HepG2 (cell line): ENCODE measurements around the gene ZNF821. TPM values are rescaled to one million over a fixed set of nuclear protein-coding genes. Genes with fewer than 3 reads are reported as not detected.

Source experiments
- FOXP1 ChIP-seq, 2 experiments: fragments of 450-650 bp in 1 of 2; IDR thresholded peaks; 2 replicates each; pipeline ENCODE4 v1.6.1; 2017 to 2018; ENCODE audit warnings: antibody characterized with exemption in 1 of 2
- SYNCRIP ChIP-seq: fragments of 200-400 bp; formaldehyde crosslinking; IDR thresholded peaks from 2 replicates; pipeline ENCODE4 v1.6.1; 2018; ENCODE audit warnings: mild to moderate bottlenecking, low read depth, low read length; ENCODE audit not compliant: insufficient read depth
- YEATS4 ChIP-seq: sonication (generic); formaldehyde crosslinking; IDR thresholded peaks from 2 replicates; pipeline ENCODE4 v1.4.0; 2020; ENCODE audit warnings: missing genetic modification reagents, borderline replicate concordance
- ZNF33B ChIP-seq: sonication (generic); formaldehyde crosslinking; IDR thresholded peaks from 2 replicates; pipeline ENCODE4 v1.5.1; 2020; ENCODE audit warnings: mild to moderate bottlenecking, missing genetic modification reagents
- ZNF615 ChIP-seq: sonication (generic); formaldehyde crosslinking; IDR thresholded peaks from 2 replicates; pipeline ENCODE4 v1.5.0; 2020; ENCODE audit warnings: mild to moderate bottlenecking, missing genetic modification reagents, borderline replicate concordance
- ZNF652 ChIP-seq: IDR thresholded peaks from 2 replicates; pipeline ENCODE4 v1.6.1; 2016; ENCODE audit warnings: low read depth, borderline replicate concordance
- ZNF75D ChIP-seq: sonication (generic); formaldehyde crosslinking; IDR thresholded peaks from 2 replicates; pipeline ENCODE4 v1.8.1; 2023; ENCODE audit warnings: missing genetic modification reagents, mild to moderate bottlenecking, borderline replicate concordance
- ZNF773 ChIP-seq: sonication (generic); formaldehyde crosslinking; IDR thresholded peaks from 2 replicates; pipeline ENCODE4 v1.4.0; 2020; ENCODE audit warnings: missing genetic modification reagents, borderline replicate concordance
- polyA plus RNA-seq, 8 experiments: library from polyadenylated mRNA; depleted of rRNA in 3 of 8; stranded (reverse) in 7 of 8; unstranded in 1 of 8; fragments of >200 nt; fragmentation: Illumina TruSeq in 4 of 8; extraction: Trizol in 4 of 8; gene quantifications; 2 replicates each; pipeline versions ENCODE4 v1.2.1 to v1.2.3, GENCODE V29; 2011 to 2016; ENCODE audit warnings: low read depth in 4 of 8, missing spikeins in 1 of 8, mixed read lengths in 1 of 8; ENCODE audit not compliant: insufficient read depth in 1 of 8
- total RNA-seq, 5 experiments: library from RNA; depleted of rRNA; stranded (reverse); fragments of >200 nt; fragmentation: Illumina TruSeq; extraction: Trizol; gene quantifications; 2 replicates each; pipeline ENCODE4 v1.2.3, GENCODE V29; 2016; ENCODE audit warnings: low read depth in 1 of 5
- TF ChIP-seq, protein P1 (sequence below): sonication (generic); formaldehyde crosslinking; IDR thresholded peaks from 2 replicates; pipeline ENCODE4 v1.5.0; 2020; ENCODE audit warnings: missing genetic modification reagents, mild to moderate bottlenecking, borderline replicate concordance
- TF ChIP-seq, protein P2 (sequence below), 2 experiments: IDR thresholded peaks; 2 replicates each; pipeline ENCODE4 v1.6.1; 2011 to 2012; ENCODE audit warnings: low read length in 2 of 2, borderline replicate concordance in 1 of 2, low read depth in 1 of 2, mild to moderate bottlenecking in 1 of 2, moderate library complexity in 1 of 2
- TF ChIP-seq, protein P3 (sequence below), 2 experiments: sonication (generic) in 1 of 2; formaldehyde crosslinking in 1 of 2; IDR thresholded peaks; 2 replicates each; pipeline versions ENCODE4 v1.4.0 to v1.6.1; 2018 to 2020; ENCODE audit warnings: missing genetic modification reagents in 2 of 2, borderline replicate concordance in 1 of 2, low read depth in 1 of 2, mild to moderate bottlenecking in 1 of 2, missing biosample characterization in 1 of 2
- TF ChIP-seq, protein P4 (sequence below): sonication (generic); formaldehyde crosslinking; IDR thresholded peaks from 2 replicates; pipeline ENCODE4 v1.5.1; 2020; ENCODE audit warnings: mild to moderate bottlenecking, missing genetic modification reagents, moderate library complexity
- TF ChIP-seq, protein P5 (sequence below): sonication (generic); formaldehyde crosslinking; IDR thresholded peaks from 2 replicates; pipeline ENCODE4 v1.5.0; 2020; ENCODE audit warnings: mild to moderate bottlenecking, missing genetic modification reagents
- TF ChIP-seq, protein P6 (sequence below): sonication (generic); formaldehyde crosslinking; IDR thresholded peaks from 2 replicates; pipeline ENCODE4 v1.9.0; 2021; ENCODE audit warnings: missing genetic modification reagents, borderline replicate concordance

ZNF821 gene
- total and polyA plus RNA-seq, 2 of the 13 experiments (the other 11 are each of a cell fraction or from before 2014, with no cell fraction given): 7.0 to 9.1 TPM

DNA sequence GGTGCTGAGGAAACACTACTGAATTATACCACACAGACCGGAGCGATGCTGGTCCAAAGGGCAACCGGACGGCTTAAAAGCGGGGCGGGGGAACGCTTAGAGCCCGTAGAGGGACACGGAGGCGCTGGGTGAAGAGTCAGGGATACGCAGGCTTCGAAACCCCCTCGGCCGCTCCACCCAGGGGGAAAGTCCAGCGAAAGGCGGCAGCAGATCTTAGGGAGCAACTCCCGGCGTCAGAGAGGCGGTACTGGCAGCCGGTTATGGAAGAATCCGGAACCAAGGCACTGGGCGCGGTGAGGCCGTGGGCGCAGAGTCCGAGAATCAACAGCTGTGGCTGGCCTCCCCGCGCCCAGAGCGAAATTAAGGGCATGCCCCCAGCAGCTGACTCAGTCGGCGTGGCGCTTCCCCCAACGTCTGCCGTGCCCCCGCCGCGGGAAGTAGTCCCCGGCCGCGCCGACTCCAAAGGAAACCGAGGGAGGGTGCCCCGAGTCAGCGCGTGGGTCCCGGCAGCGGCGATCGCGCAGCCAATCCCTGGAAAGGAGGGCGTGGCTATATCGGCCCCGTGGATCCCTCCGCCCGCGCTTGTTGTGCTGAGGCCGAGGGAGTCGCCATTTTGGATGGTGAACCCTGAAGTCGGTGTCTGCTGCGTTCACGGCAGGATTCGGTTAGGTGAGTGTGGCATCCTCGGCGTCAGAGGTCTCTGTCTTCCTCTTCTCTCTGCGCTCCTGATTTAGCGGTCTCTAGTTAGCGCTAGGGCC is 11.1 kb upstream of the ZNF821 start, which contains the start of gene IST1 (continued):
- TF ChIP-seq, protein P1, sequence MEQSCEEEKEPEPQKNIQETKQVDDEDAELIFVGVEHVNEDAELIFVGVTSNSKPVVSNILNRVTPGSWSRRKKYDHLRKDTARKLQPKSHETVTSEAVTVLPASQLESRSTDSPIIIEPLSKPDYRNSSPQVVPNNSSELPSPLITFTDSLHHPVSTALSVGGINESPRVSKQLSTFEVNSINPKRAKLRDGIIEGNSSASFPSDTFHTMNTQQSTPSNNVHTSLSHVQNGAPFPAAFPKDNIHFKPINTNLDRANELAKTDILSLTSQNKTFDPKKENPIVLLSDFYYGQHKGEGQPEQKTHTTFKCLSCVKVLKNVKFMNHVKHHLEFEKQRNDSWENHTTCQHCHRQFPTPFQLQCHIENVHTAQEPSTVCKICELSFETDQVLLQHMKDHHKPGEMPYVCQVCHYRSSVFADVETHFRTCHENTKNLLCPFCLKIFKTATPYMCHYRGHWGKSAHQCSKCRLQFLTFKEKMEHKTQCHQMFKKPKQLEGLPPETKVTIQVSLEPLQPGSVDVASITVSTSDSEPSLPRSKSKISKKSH: peak; percentile 74; the same call in 1 of the 2 replicates
- TF ChIP-seq, protein P2, sequence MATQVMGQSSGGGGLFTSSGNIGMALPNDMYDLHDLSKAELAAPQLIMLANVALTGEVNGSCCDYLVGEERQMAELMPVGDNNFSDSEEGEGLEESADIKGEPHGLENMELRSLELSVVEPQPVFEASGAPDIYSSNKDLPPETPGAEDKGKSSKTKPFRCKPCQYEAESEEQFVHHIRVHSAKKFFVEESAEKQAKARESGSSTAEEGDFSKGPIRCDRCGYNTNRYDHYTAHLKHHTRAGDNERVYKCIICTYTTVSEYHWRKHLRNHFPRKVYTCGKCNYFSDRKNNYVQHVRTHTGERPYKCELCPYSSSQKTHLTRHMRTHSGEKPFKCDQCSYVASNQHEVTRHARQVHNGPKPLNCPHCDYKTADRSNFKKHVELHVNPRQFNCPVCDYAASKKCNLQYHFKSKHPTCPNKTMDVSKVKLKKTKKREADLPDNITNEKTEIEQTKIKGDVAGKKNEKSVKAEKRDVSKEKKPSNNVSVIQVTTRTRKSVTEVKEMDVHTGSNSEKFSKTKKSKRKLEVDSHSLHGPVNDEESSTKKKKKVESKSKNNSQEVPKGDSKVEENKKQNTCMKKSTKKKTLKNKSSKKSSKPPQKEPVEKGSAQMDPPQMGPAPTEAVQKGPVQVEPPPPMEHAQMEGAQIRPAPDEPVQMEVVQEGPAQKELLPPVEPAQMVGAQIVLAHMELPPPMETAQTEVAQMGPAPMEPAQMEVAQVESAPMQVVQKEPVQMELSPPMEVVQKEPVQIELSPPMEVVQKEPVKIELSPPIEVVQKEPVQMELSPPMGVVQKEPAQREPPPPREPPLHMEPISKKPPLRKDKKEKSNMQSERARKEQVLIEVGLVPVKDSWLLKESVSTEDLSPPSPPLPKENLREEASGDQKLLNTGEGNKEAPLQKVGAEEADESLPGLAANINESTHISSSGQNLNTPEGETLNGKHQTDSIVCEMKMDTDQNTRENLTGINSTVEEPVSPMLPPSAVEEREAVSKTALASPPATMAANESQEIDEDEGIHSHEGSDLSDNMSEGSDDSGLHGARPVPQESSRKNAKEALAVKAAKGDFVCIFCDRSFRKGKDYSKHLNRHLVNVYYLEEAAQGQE (IDR thresholded peaks at IDR 0.05; ENCODE audit: borderline replicate concordance in 1 of 2, low read depth in 1 of 2, low read length in 2 of 2): peak in 1 of 2 experiments; percentile 73; a peak in 1 of 4 replicates
- TF ChIP-seq ZNF33B (CRISPR knock-in tag): peak; percentile 50; the same call in 1 of the 2 replicates
- TF ChIP-seq ZNF75D (CRISPR knock-in tag): 0 out of 2 replicates have a peak, but pooled peaks have one; percentile 56
- TF ChIP-seq, protein P3, sequence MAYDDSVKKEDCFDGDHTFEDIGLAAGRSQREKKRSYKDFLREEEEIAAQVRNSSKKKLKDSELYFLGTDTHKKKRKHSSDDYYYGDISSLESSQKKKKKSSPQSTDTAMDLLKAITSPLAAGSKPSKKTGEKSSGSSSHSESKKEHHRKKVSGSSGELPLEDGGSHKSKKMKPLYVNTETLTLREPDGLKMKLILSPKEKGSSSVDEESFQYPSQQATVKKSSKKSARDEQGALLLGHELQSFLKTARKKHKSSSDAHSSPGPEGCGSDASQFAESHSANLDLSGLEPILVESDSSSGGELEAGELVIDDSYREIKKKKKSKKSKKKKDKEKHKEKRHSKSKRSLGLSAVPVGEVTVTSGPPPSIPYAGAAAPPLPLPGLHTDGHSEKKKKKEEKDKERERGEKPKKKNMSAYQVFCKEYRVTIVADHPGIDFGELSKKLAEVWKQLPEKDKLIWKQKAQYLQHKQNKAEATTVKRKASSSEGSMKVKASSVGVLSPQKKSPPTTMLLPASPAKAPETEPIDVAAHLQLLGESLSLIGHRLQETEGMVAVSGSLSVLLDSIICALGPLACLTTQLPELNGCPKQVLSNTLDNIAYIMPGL (CRISPR knock-in tag; IDR thresholded peaks at IDR 0.05; ENCODE audit: borderline replicate concordance in 1 of 2, low read depth in 1 of 2): peak; percentile 96 to 97
- no peak for TF ChIP-seq SYNCRIP
- TF ChIP-seq, protein P4, sequence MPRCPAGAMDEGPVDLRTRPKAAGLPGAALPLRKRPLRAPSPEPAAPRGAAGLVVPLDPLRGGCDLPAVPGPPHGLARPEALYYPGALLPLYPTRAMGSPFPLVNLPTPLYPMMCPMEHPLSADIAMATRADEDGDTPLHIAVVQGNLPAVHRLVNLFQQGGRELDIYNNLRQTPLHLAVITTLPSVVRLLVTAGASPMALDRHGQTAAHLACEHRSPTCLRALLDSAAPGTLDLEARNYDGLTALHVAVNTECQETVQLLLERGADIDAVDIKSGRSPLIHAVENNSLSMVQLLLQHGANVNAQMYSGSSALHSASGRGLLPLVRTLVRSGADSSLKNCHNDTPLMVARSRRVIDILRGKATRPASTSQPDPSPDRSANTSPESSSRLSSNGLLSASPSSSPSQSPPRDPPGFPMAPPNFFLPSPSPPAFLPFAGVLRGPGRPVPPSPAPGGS (CRISPR knock-in tag): peak; percentile 90
- TF ChIP-seq ZNF773 (CRISPR knock-in tag): peak; percentile 94; the same call in 1 of the 2 replicates
- TF ChIP-seq, protein P5, sequence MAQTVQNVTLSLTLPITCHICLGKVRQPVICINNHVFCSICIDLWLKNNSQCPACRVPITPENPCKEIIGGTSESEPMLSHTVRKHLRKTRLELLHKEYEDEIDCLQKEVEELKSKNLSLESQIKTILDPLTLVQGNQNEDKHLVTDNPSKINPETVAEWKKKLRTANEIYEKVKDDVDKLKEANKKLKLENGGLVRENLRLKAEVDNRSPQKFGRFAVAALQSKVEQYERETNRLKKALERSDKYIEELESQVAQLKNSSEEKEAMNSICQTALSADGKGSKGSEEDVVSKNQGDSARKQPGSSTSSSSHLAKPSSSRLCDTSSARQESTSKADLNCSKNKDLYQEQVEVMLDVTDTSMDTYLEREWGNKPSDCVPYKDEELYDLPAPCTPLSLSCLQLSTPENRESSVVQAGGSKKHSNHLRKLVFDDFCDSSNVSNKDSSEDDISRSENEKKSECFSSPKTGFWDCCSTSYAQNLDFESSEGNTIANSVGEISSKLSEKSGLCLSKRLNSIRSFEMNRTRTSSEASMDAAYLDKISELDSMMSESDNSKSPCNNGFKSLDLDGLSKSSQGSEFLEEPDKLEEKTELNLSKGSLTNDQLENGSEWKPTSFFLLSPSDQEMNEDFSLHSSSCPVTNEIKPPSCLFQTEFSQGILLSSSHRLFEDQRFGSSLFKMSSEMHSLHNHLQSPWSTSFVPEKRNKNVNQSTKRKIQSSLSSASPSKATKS (CRISPR knock-in tag): peak; percentile 98
- TF ChIP-seq, protein P6, sequence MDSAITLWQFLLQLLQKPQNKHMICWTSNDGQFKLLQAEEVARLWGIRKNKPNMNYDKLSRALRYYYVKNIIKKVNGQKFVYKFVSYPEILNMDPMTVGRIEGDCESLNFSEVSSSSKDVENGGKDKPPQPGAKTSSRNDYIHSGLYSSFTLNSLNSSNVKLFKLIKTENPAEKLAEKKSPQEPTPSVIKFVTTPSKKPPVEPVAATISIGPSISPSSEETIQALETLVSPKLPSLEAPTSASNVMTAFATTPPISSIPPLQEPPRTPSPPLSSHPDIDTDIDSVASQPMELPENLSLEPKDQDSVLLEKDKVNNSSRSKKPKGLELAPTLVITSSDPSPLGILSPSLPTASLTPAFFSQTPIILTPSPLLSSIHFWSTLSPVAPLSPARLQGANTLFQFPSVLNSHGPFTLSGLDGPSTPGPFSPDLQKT (CRISPR knock-in tag): 0 out of 2 replicates have a peak, but pooled peaks have one; percentile 45
- peak; percentile 99 for TF ChIP-seq YEATS4 (CRISPR knock-in tag)
- TF ChIP-seq ZNF652 (CRISPR knock-in tag): no peak
- peak; percentile 65 for TF ChIP-seq FOXP1 (IDR thresholded peaks at IDR 0.05)
- peak; percentile 76 for TF ChIP-seq FOXP1 (CRISPR knock-in tag; IDR thresholded peaks at IDR 0.05)
- peak; percentile 94 for TF ChIP-seq ZNF615 (CRISPR knock-in tag)
